GM23338 (cell line): ENCODE results near the gene GATA5.

ENCODE experiments used
- CREB1 ChIP-seq: fragments of 250-450 bp; sonication (Bioruptor Pico); IDR thresholded peaks from 2 replicates; pipeline ENCODE4 v1.5.0; 2020; ENCODE audit warnings: low read depth, mild to moderate bottlenecking, moderate library complexity
- CTCF ChIP-seq, 2 experiments: fragments of 200-600 bp in 1 of 2; sonication (generic) in 1 of 2; conservative IDR thresholded peaks; 2 replicates each; pipeline versions ENCODE4 v1.5.1 to v1.6.1; 2016 to 2017; ENCODE audit warnings: antibody characterized with exemption in 2 of 2, low read depth in 2 of 2, mild to moderate bottlenecking in 2 of 2, moderate library complexity in 1 of 2
- EZH2phosphoT487 ChIP-seq: fragments of 200-600 bp; sonication (generic); IDR thresholded peaks from one replicate; pipeline ENCODE4 v1.8.1; 2018; ENCODE audit warnings: antibody characterized with exemption; ENCODE audit not compliant: unreplicated experiment
- POLR2AphosphoS5 ChIP-seq: IDR thresholded peaks from 2 replicates; pipeline ENCODE4 v1.6.1; 2016; ENCODE audit warnings: antibody characterized with exemption, low read depth

GRCh38 chr20:62516338-62516737, 40.5 kb upstream of the GATA5 start:
- TF ChIP-seq POLR2AphosphoS5, result no peak
- no peak for TF ChIP-seq EZH2phosphoT487
- TF ChIP-seq CTCF (conservative IDR thresholded peaks at IDR 0.05; ENCODE audit: low read depth in 2 of 2), result peak in 1 of 2 experiments; percentile 48; a peak in 3 of 4 replicates
- TF ChIP-seq CREB1 (CRISPR knock-in tag), result no peak
